RWPE2 (cell line): ENCODE measurements around the gene BLOC1S6.

Source experiments
- ATAC-seq: fragments of 200-7000 bp; cut with Tn5 transposase; 3 replicates; pipeline ENCODE4 v1.9.1; 2021; ENCODE audit warnings: low read depth
- DNase-seq: peaks from one replicate; pipeline ENCODE4 v3.0.0-alpha.2; 2020; ENCODE audit warnings: low spot score
- H3K27ac ChIP-seq: fragments of 450-650 bp; 2 replicates; pipeline ENCODE4 v1.5.1; 2017; ENCODE audit warnings: mild to moderate bottlenecking; ENCODE audit not compliant: poor library complexity, severe bottlenecking
- H3K27me3 ChIP-seq: fragments of 250-450 bp; sonication (Bioruptor Pico); 2 replicates; pipeline ENCODE4 v1.5.1; 2021; ENCODE audit warnings: mild to moderate bottlenecking, moderate library complexity; ENCODE audit not compliant: insufficient read depth, poor library complexity, severe bottlenecking
- H3K36me3 ChIP-seq: fragments of 250-450 bp; sonication (Bioruptor Pico); 2 replicates; pipeline ENCODE4 v1.5.1; 2020; ENCODE audit warnings: low read depth, mild to moderate bottlenecking, moderate library complexity
- H3K4me1 ChIP-seq: fragments of 250-450 bp; sonication (Bioruptor Pico); 2 replicates; pipeline ENCODE4 v1.5.1; 2021; ENCODE audit warnings: mild to moderate bottlenecking, moderate library complexity; ENCODE audit not compliant: insufficient read depth, poor library complexity, severe bottlenecking
- H3K4me3 ChIP-seq: fragments of 250-450 bp; sonication (Bioruptor Pico); 2 replicates; pipeline ENCODE4 v1.5.1; 2021; ENCODE audit warnings: mild to moderate bottlenecking, moderate library complexity; ENCODE audit not compliant: severe bottlenecking
- H3K9me3 ChIP-seq: fragments of 250-450 bp; sonication (Bioruptor Pico); 2 replicates; pipeline ENCODE4 v1.5.1; 2021; ENCODE audit warnings: mild to moderate bottlenecking, moderate library complexity; ENCODE audit not compliant: severe bottlenecking
- TF ChIP-seq, protein P1 (sequence below): fragments of 450-650 bp; IDR thresholded peaks from one replicate; pipeline ENCODE4 v1.5.1; 2017; ENCODE audit warnings: mild to moderate bottlenecking, moderate library complexity; ENCODE audit not compliant: poor library complexity, severe bottlenecking

The BLOC1S6 gene

DNA sequence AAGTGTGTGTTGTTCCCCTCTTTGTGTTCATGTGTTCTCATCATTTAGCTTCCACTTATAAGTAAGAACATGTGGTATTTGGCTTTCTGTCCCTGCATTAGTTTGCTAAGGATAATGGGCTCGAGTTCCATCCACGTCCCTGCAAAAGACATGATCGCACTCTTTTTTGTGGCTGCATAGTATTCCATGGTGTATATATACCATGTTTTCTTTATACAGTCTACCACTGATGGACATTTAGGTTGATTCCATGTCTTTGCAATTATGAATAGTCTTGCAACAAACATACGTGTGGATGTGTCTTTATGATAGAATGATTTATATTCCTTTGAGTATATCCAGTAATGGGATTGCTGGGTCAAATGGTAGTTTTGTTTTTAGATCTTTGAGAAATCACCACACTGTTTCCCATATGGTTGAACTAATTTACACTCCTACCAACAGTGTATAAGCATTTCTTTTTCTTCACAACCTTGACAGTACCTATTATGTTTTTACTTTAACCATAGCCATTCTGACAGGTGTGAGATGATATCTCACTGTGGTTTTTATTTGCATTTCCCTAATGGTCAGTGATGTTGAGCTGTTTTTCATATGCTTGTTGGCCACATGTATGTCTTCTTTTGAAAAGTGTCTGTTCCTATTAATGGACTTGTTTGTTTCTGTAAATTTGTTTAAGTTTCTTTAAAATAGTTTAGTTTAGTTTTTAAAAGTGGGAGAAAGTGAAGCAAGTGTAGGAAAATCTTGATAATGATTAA is 42.7 kb upstream of the BLOC1S6 start:
- Histone ChIP-seq H3K27me3 (no peaks in the 10 kb centered on the region), H3K27ac (no peak overlapping the region), H3K4me1 (peaks cover under 1% of the 10 kb centered on the region), H3K36me3 (no peaks in the 10 kb centered on the region), H3K9me3 (no peaks in the 10 kb centered on the region), H3K4me3 (no peak overlapping the region)
- no peak for ATAC-seq
- TF ChIP-seq, protein P1, sequence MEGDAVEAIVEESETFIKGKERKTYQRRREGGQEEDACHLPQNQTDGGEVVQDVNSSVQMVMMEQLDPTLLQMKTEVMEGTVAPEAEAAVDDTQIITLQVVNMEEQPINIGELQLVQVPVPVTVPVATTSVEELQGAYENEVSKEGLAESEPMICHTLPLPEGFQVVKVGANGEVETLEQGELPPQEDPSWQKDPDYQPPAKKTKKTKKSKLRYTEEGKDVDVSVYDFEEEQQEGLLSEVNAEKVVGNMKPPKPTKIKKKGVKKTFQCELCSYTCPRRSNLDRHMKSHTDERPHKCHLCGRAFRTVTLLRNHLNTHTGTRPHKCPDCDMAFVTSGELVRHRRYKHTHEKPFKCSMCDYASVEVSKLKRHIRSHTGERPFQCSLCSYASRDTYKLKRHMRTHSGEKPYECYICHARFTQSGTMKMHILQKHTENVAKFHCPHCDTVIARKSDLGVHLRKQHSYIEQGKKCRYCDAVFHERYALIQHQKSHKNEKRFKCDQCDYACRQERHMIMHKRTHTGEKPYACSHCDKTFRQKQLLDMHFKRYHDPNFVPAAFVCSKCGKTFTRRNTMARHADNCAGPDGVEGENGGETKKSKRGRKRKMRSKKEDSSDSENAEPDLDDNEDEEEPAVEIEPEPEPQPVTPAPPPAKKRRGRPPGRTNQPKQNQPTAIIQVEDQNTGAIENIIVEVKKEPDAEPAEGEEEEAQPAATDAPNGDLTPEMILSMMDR: no peak
- no peak for DNase-seq

DNA sequence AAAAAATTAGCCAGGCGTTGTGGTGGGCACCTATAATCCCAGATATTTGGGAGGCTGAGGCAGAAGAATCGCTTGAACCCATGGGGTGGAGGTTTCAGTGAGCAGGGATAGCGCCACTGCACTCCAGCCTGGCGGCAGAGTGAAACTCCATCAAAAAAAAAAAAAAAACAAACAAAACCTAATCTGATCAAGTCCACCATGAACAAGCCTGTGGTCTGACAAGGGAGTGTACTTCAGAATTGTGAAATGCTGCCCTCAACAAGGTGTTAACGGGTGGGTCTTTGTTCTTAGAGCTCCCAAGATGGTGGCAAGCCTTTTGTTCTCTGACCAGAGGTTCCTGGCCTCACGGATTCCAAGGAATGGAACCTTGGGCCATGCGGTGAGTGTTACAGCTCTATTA is 40.4 kb upstream of the BLOC1S6 start:
- ATAC-seq (no peak), DNase-seq (no peak)
- H3K4me1 ChIP-seq: peaks cover 12% of the 10 kb centered on the region
- no peaks in the 10 kb centered on the region for H3K27me3 ChIP-seq
- H3K4me3 ChIP-seq: no peak overlapping the region
- H3K36me3 ChIP-seq: no peaks in the 10 kb centered on the region
- H3K9me3 ChIP-seq: no peaks in the 10 kb centered on the region
- no peak overlapping the region for H3K27ac ChIP-seq
- TF ChIP-seq, protein P1: no peak

DNA sequence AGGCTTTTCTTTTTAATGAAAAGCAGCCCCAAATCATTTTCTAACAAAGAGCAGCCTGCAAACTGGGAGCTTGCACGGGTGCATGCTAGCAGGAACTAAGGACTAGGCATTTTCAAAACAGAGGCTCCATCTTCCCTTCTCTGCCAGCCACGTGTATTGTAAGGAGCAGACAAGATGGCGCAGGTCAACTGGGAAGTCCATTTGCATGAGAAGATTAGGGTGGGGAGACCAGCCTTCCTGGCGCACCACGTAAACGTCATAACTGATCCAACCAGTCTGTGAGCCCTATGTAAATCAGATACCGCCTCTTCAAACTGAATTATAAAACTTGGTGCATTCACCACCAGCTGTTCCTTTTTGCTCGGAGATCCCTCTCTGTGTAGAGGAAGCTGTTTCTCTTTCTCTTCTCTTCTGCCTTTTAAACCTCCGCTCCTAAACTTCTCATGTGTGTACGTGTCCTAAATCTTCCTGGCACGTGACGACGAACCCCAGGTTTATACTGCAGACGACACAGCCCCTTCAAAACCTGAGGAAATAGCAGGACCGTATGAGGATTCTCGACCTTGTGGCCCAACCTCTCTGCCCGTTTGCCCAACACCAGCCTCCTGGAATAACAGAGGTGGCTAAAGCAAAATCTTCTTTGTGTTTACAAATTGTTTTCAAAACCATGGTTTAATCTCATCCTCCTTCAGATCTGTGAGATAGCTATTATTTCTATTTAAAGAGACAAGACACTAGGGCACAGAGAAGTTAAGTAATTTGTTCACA is 38.2 kb upstream of the BLOC1S6 start:
- TF ChIP-seq, protein P1: no peak
- Histone ChIP-seq H3K36me3 (no peaks in the 10 kb centered on the region), H3K4me3 (no peak overlapping the region), H3K27ac (peak overlapping the region; percentile 51), H3K27me3 (no peaks in the 10 kb centered on the region), H3K4me1 (peaks cover 12% of the 10 kb centered on the region), H3K9me3 (no peaks in the 10 kb centered on the region)
- ATAC-seq (no peak), DNase-seq (no peak)

DNA sequence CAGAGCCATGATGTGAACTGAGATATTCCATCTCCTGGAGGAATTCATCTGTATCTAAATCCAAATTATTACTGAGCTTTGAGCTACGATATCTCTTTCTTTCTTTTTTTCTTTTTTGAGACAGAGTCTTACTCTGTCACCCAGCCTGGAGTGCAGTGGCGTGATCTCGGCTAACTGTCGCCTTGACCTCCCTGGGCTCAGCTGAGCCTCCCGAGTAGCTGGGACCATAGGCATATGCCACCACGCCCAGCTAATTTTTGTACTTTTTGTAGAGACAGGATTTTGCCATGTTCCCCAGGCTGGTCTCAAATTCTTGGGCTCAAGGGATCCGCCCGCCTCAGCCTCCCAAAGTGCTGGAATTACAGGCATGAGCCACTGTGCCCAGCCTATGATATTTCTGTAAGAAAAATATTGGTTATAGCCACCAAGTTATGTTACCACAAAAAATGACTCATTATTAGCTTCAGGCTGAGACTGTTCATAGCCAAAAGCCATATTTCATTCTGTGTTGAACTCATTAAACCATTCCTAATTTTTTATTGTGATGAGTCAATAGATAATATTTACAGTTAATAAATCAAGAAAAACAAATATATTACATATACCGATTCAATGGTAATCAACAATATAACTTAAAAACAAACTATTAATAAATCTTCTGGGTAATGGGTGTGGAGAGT is 37.5 kb upstream of the BLOC1S6 start:
- Histone ChIP-seq H3K4me1 (peaks cover 12% of the 10 kb centered on the region), H3K4me3 (no peak overlapping the region), H3K27me3 (no peaks in the 10 kb centered on the region), H3K27ac (peak overlapping the region; percentile 51), H3K36me3 (no peaks in the 10 kb centered on the region), H3K9me3 (no peaks in the 10 kb centered on the region)
- DNase-seq (no peak), ATAC-seq (peak; percentile 87)
- TF ChIP-seq, protein P1: no peak
